Endothelial cell of coronary artery (primary cell): Measurements from ENCODE around the gene IMPG2. TPM values are rescaled to one million over a fixed set of nuclear protein-coding genes. Genes with fewer than 3 reads are reported as not detected.

Experiments
- total RNA-seq: library from RNA; depleted of rRNA; stranded (reverse); fragments of >200 nt; gene quantifications from 2 replicates; pipeline ENCODE4 v1.2.3, GENCODE V29; 2014

The IMPG2 gene
- total RNA-seq, result 0.47 and 0.54 TPM in 2 replicates

GRCh38 chr3:101320475-101320874 lies at the start of gene IMPG2:
IMPG2 (minus strand) TSS chr3:101320575; CDS start chr3:101320372, 203 bp downstream.

Other genes starting within 250 kb of the IMPG2 start
- 12.0 and 15.4 TPM in 2 replicates for gene SENP7, start 192.6 kb upstream of the IMPG2 start, total RNA-seq
- gene TRMT10C, start 241.3 kb upstream of the IMPG2 start, total RNA-seq, result 29.7 and 32.5 TPM in 2 replicates